Measurements from ENCODE around the gene C12orf42.

Gene C12orf42

DNA sequence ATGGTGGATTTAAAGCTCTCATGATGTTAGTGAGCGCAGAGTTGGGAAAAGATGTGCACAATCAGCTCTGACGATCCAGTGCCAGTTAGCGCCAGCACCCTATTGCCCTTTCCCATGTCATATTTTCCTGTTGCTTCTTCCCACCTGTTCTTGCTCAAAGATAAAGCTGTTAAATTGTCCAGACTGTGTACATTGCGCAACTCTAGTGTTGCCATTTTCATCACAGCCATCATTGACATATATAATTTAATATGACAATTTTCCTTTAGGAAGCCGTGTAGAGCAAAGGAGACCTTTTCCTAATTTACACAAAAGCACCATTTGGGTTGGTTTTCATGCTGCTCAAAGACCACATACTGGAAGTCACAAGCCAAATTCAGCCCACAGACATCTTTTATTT lies 5.7 kb upstream of the C12orf42 start:
- Histone ChIP-seq H3K4me1 (ENCODE audit: insufficient read depth, low read length) (no peaks in the 10 kb centered on the region), H3K9me3 (ENCODE audit: insufficient read depth, low read length, severe bottlenecking) (no peaks in the 10 kb centered on the region), H2AFZ (ENCODE audit: low read depth, low read length) (no peak overlapping the region), H3K27ac (ENCODE audit: low read length) (no peak overlapping the region), H3K4me3 (ENCODE audit: low read depth in 1 of 2, low read length in 2 of 2) (no peak overlapping the region), H3K27me3 (ENCODE audit: insufficient read depth, low read length, poor library complexity) (no peaks in the 10 kb centered on the region), H3K36me3 (ENCODE audit: insufficient read depth, low read length) (no peaks in the 10 kb centered on the region), H4K20me1 (ENCODE audit: insufficient read depth, low read length) (no peaks in the 10 kb centered on the region), H3K9ac (ENCODE audit: low read depth, low read length) (no peak overlapping the region), H3K4me2 (ENCODE audit: insufficient read depth, low read length) (no peak overlapping the region), H3K79me2 (ENCODE audit: insufficient read depth, low read length) (no peaks in the 10 kb centered on the region)
- TF ChIP-seq EZH2 (IDR thresholded peaks at IDR 0.05; ENCODE audit: borderline replicate concordance, low read depth, low read length, severe bottlenecking), result no peak
- TF ChIP-seq, protein P1, sequence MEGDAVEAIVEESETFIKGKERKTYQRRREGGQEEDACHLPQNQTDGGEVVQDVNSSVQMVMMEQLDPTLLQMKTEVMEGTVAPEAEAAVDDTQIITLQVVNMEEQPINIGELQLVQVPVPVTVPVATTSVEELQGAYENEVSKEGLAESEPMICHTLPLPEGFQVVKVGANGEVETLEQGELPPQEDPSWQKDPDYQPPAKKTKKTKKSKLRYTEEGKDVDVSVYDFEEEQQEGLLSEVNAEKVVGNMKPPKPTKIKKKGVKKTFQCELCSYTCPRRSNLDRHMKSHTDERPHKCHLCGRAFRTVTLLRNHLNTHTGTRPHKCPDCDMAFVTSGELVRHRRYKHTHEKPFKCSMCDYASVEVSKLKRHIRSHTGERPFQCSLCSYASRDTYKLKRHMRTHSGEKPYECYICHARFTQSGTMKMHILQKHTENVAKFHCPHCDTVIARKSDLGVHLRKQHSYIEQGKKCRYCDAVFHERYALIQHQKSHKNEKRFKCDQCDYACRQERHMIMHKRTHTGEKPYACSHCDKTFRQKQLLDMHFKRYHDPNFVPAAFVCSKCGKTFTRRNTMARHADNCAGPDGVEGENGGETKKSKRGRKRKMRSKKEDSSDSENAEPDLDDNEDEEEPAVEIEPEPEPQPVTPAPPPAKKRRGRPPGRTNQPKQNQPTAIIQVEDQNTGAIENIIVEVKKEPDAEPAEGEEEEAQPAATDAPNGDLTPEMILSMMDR (IDR thresholded peaks at IDR 0.05; ENCODE audit: borderline replicate concordance, extremely low read depth, low read length, poor library complexity, severe bottlenecking), result no peak
- no peak for ATAC-seq (ENCODE audit: insufficient read depth, low read depth)
- DNase-seq, result no peak

GRCh38 chr12:103499571-103499970 lies 3.8 kb upstream of the C12orf42 start:
- DNase-seq (no peak), ATAC-seq (ENCODE audit: insufficient read depth, low read depth) (no peak)
- no peaks in the 10 kb centered on the region for H3K36me3 ChIP-seq (ENCODE audit: insufficient read depth, low read length)
- peaks cover 11% of the 10 kb centered on the region for H3K4me1 ChIP-seq (ENCODE audit: insufficient read depth, low read length)
- no peaks in the 10 kb centered on the region for H3K79me2 ChIP-seq (ENCODE audit: insufficient read depth, low read length)
- H3K27me3 ChIP-seq (ENCODE audit: insufficient read depth, low read length, poor library complexity), result no peaks in the 10 kb centered on the region
- H3K4me3 ChIP-seq (ENCODE audit: low read depth in 1 of 2, low read length in 2 of 2), result no peak overlapping the region
- H4K20me1 ChIP-seq (ENCODE audit: insufficient read depth, low read length), result no peaks in the 10 kb centered on the region
- no peak overlapping the region for H2AFZ ChIP-seq (ENCODE audit: low read depth, low read length)
- TF ChIP-seq, protein P1 (IDR thresholded peaks at IDR 0.05; ENCODE audit: borderline replicate concordance, extremely low read depth, low read length, poor library complexity, severe bottlenecking), result no peak
- TF ChIP-seq EZH2 (IDR thresholded peaks at IDR 0.05; ENCODE audit: borderline replicate concordance, low read depth, low read length, severe bottlenecking), result no peak
- H3K9me3 ChIP-seq (ENCODE audit: insufficient read depth, low read length, severe bottlenecking), result no peaks in the 10 kb centered on the region
- H3K4me2 ChIP-seq (ENCODE audit: insufficient read depth, low read length), result no peak overlapping the region
- H3K27ac ChIP-seq (ENCODE audit: low read length), result no peak overlapping the region
- H3K9ac ChIP-seq (ENCODE audit: low read depth, low read length), result no peak overlapping the region

GRCh38 chr12:103498990-103499389 lies 3.2 kb upstream of the C12orf42 start:
- no peaks in the 10 kb centered on the region for H3K36me3 ChIP-seq (ENCODE audit: insufficient read depth, low read length)
- H3K9ac ChIP-seq (ENCODE audit: low read depth, low read length), result no peak overlapping the region
- TF ChIP-seq, protein P1 (IDR thresholded peaks at IDR 0.05; ENCODE audit: borderline replicate concordance, extremely low read depth, low read length, poor library complexity, severe bottlenecking), result no peak
- TF ChIP-seq EZH2 (IDR thresholded peaks at IDR 0.05; ENCODE audit: borderline replicate concordance, low read depth, low read length, severe bottlenecking), result no peak
- H4K20me1 ChIP-seq (ENCODE audit: insufficient read depth, low read length), result no peaks in the 10 kb centered on the region
- H3K79me2 ChIP-seq (ENCODE audit: insufficient read depth, low read length), result no peaks in the 10 kb centered on the region
- no peak overlapping the region for H3K4me3 ChIP-seq (ENCODE audit: low read depth in 1 of 2, low read length in 2 of 2)
- peaks cover 17% of the 10 kb centered on the region for H3K4me1 ChIP-seq (ENCODE audit: insufficient read depth, low read length)
- H2AFZ ChIP-seq (ENCODE audit: low read depth, low read length), result no peak overlapping the region
- no peak overlapping the region for H3K4me2 ChIP-seq (ENCODE audit: insufficient read depth, low read length)
- no peaks in the 10 kb centered on the region for H3K27me3 ChIP-seq (ENCODE audit: insufficient read depth, low read length, poor library complexity)
- no peaks in the 10 kb centered on the region for H3K9me3 ChIP-seq (ENCODE audit: insufficient read depth, low read length, severe bottlenecking)
- no peak overlapping the region for H3K27ac ChIP-seq (ENCODE audit: low read length)
- ATAC-seq (ENCODE audit: insufficient read depth, low read depth), result no peak
- DNase-seq, result no peak
